HG02938 (cell line): Measurements from ENCODE around the gene RPS15.

Source experiments
- ATAC-seq: cut with Tn5 transposase; IDR thresholded peaks from one replicate; pipeline ENCODE4 v1.9.1; 2021; ENCODE audit warnings: mild to moderate bottlenecking, moderate library complexity; ENCODE audit not compliant: unreplicated experiment

Gene RPS15

GRCh38 chr19:1438035-1438932, at the start of gene RPS15:
Gene RPS15, plus strand, starts transcription at chr19:1438396. Its CDS starts 30 bp downstream, at chr19:1438426.
- peak; percentile 70 for ATAC-seq

GRCh38 chr19:1388637-1389026, 49.6 kb upstream of the RPS15 start:
- ATAC-seq, result no peak

GRCh38 chr19:1389033-1389940, 48.9 kb upstream of the RPS15 start:
- ATAC-seq, result no peak

GRCh38 chr19:1390890-1391423, 47.2 kb upstream of the RPS15 start:
- no peak for ATAC-seq

- no peak for ATAC-seq
Measured at GRCh38 chr19:1392407-1392806, 45.8 kb upstream of the RPS15 start.

GRCh38 chr19:1392939-1393530, 45.2 kb upstream of the RPS15 start:
- ATAC-seq, result no peak

GRCh38 chr19:1393841-1394240, 44.4 kb upstream of the RPS15 start:
- ATAC-seq, result no peak

GRCh38 chr19:1394252-1395193, 43.7 kb upstream of the RPS15 start:
- ATAC-seq, result no peak

- ATAC-seq, result no peak
Measured at GRCh38 chr19:1395194-1396018, 42.8 kb upstream of the RPS15 start.

GRCh38 chr19:1396019-1396767, 42.0 kb upstream of the RPS15 start:
- ATAC-seq, result no peak

GRCh38 chr19:1396768-1397679, 41.2 kb upstream of the RPS15 start:
- no peak for ATAC-seq

- ATAC-seq, result no peak
Measured at GRCh38 chr19:1397838-1398237, 40.4 kb upstream of the RPS15 start.

GRCh38 chr19:1399079-1399478, 39.1 kb upstream of the RPS15 start:
- ATAC-seq, result no peak

GRCh38 chr19:1399745-1400144, 38.5 kb upstream of the RPS15 start:
- ATAC-seq, result no peak

- no peak for ATAC-seq
Measured at GRCh38 chr19:1400281-1401137, 37.7 kb upstream of the RPS15 start.

- ATAC-seq, result no peak
Measured at GRCh38 chr19:1401138-1401888, 36.9 kb upstream of the RPS15 start, which contains the start of gene GAMT. Gene GAMT, minus strand, starts transcription at chr19:1401542. Its CDS starts 66 bp downstream, at chr19:1401476.
